Measurements from ENCODE around the gene ICA1L. TPM values are rescaled to one million over a fixed set of nuclear protein-coding genes. Genes with fewer than 3 reads are reported as not detected.

ICA1L gene
- total RNA-seq, 1 donor from 2014 or later = 17.8 TPM

GRCh38 chr2:202821206-202822160 lies 50.1 kb downstream of the ICA1L start:
- Mint-ChIP-seq H3K27me3 (no peaks in the 10 kb centered on the region), H3K9me3 (ENCODE audit: low read depth) (no peaks in the 10 kb centered on the region), H3K36me3 (ENCODE audit: insufficient read depth) (no peaks in the 10 kb centered on the region), H3K4me3 (ENCODE audit: low read depth) (no peak overlapping the region), H3K4me1 (ENCODE audit: low read depth) (peaks cover 2% of the 10 kb centered on the region), H3K27ac (no peak overlapping the region)
- TF ChIP-seq CTCF (IDR thresholded peaks at IDR 0.05; ENCODE audit: unreplicated experiment) = no peak
- DNase-seq (ENCODE audit: low spot score, unreplicated experiment) = no peak

GRCh38 chr2:202818321-202818720 lies 53.2 kb downstream of the ICA1L start:
- no peak overlapping the region for H3K4me3 Mint-ChIP-seq (ENCODE audit: low read depth)
- no peak for TF ChIP-seq CTCF (IDR thresholded peaks at IDR 0.05; ENCODE audit: unreplicated experiment)
- peaks cover 10% of the 10 kb centered on the region for H3K36me3 Mint-ChIP-seq (ENCODE audit: insufficient read depth)
- peaks cover 4% of the 10 kb centered on the region for H3K9me3 Mint-ChIP-seq (ENCODE audit: low read depth)
- H3K27me3 Mint-ChIP-seq = no peaks in the 10 kb centered on the region
- DNase-seq (ENCODE audit: low spot score, unreplicated experiment) = no peak
- no peak overlapping the region for H3K27ac Mint-ChIP-seq
- H3K4me1 Mint-ChIP-seq (ENCODE audit: low read depth) = peaks cover 2% of the 10 kb centered on the region

- Mint-ChIP-seq H3K4me3 (ENCODE audit: low read depth) (no peak overlapping the region), H3K36me3 (ENCODE audit: insufficient read depth) (peaks cover 10% of the 10 kb centered on the region)
These were observed 53.8 kb downstream of the ICA1L start for GRCh38 chr2:202817771-202818170.

GRCh38 chr2:202815548-202816360 lies 55.8 kb downstream of the ICA1L start:
- DNase-seq (ENCODE audit: low spot score, unreplicated experiment) = no peak
- H3K4me1 Mint-ChIP-seq (ENCODE audit: low read depth) = peaks cover 2% of the 10 kb centered on the region
- no peak overlapping the region for H3K4me3 Mint-ChIP-seq (ENCODE audit: low read depth)
- peaks cover 4% of the 10 kb centered on the region for H3K9me3 Mint-ChIP-seq (ENCODE audit: low read depth)
- H3K36me3 Mint-ChIP-seq (ENCODE audit: insufficient read depth) = peaks cover 20% of the 10 kb centered on the region
- no peak for TF ChIP-seq CTCF (IDR thresholded peaks at IDR 0.05; ENCODE audit: unreplicated experiment)
- no peak overlapping the region for H3K27ac Mint-ChIP-seq
- H3K27me3 Mint-ChIP-seq = no peaks in the 10 kb centered on the region

More at GRCh38 chr2:202817771-202818170, 53.8 kb downstream of the ICA1L start:
- no peaks in the 10 kb centered on the region for H3K27me3 Mint-ChIP-seq
- H3K27ac Mint-ChIP-seq = no peak overlapping the region
- DNase-seq (ENCODE audit: low spot score, unreplicated experiment) = no peak
- no peak for TF ChIP-seq CTCF (IDR thresholded peaks at IDR 0.05; ENCODE audit: unreplicated experiment)
- peaks cover 4% of the 10 kb centered on the region for H3K9me3 Mint-ChIP-seq (ENCODE audit: low read depth)
- peaks cover 2% of the 10 kb centered on the region for H3K4me1 Mint-ChIP-seq (ENCODE audit: low read depth)

GRCh38 chr2:202814226-202814625 lies 57.3 kb downstream of the ICA1L start:
- no peak overlapping the region for H3K27ac Mint-ChIP-seq
- H3K27me3 Mint-ChIP-seq = no peaks in the 10 kb centered on the region
- H3K9me3 Mint-ChIP-seq (ENCODE audit: low read depth) = peaks cover 4% of the 10 kb centered on the region
- peaks cover 27% of the 10 kb centered on the region for H3K36me3 Mint-ChIP-seq (ENCODE audit: insufficient read depth)
- TF ChIP-seq CTCF (IDR thresholded peaks at IDR 0.05; ENCODE audit: unreplicated experiment) = no peak
- DNase-seq (ENCODE audit: low spot score, unreplicated experiment) = no peak
- no peak overlapping the region for H3K4me3 Mint-ChIP-seq (ENCODE audit: low read depth)
- peaks cover 2% of the 10 kb centered on the region for H3K4me1 Mint-ChIP-seq (ENCODE audit: low read depth)

All from progenitor cell of endocrine pancreas (in vitro differentiated cells).